ENCODE measurements around the gene FAM168A. TPM values are rescaled to one million over a fixed set of nuclear protein-coding genes. Genes with fewer than 3 reads are reported as not detected.

Gene FAM168A
- total and polyA plus RNA-seq, 9 of the 15 experiments (the other 6 are each of a cell fraction or from before 2014, with no cell fraction given) = 0.44 to 7.2 (median 2.9) TPM

GRCh38 chr11:73361953-73362776 lies 235.7 kb downstream of the FAM168A start (continued):
- TF ChIP-seq SP1 (CRISPR knock-in tag; IDR thresholded peaks at IDR 0.05) (peak; percentile 88), PTTG1 (tag; IDR thresholded peaks at IDR 0.05; ENCODE audit: low read depth) (no peak), SMAD3 (CRISPR knock-in tag; conservative IDR thresholded peaks at IDR 0.05) (no peak), SIN3A (IDR thresholded peaks at IDR 0.05; ENCODE audit: borderline replicate concordance in 2 of 2, control insufficient read depth in 1 of 2, low read depth in 2 of 2, low read length in 2 of 2) (peak in 1 of 2 experiments; percentile 14; a peak in 1 of 4 replicates), PTBP1 (IDR thresholded peaks at IDR 0.05; ENCODE audit: low read depth, low read length) (no peak), ZNF444 (CRISPR knock-in tag; IDR thresholded peaks at IDR 0.05) (no peak), RBM14 (IDR thresholded peaks at IDR 0.05; ENCODE audit: borderline replicate concordance, insufficient read depth, low read depth, low read length) (no peak), ZNF395 (CRISPR knock-in tag; IDR thresholded peaks at IDR 0.05) (no peak), THRA (IDR thresholded peaks at IDR 0.05) (no peak), SMARCC2 (IDR thresholded peaks at IDR 0.05; ENCODE audit: low read depth) (no peak), ATF1 (CRISPR knock-in tag; IDR thresholded peaks at IDR 0.05) (no peak), ATF1 (tag; IDR thresholded peaks at IDR 0.05) (peak; percentile 16; the same call in 1 of the 2 replicates), ETV5 (CRISPR knock-in tag; IDR thresholded peaks at IDR 0.05; ENCODE audit: low read depth) (no peak), TGIF2 (CRISPR knock-in tag; IDR thresholded peaks at IDR 0.05) (no peak), KDM4B (IDR thresholded peaks at IDR 0.05; ENCODE audit: borderline replicate concordance in 2 of 2, low read depth in 1 of 2) (no peak), NR3C1 (CRISPR knock-in tag; IDR thresholded peaks at IDR 0.05) (no peak), ZNF77 (CRISPR knock-in tag; IDR thresholded peaks at IDR 0.05) (no peak), ZNF174 (CRISPR knock-in tag; IDR thresholded peaks at IDR 0.05) (no peak)
- TF ChIP-seq, protein P1, sequence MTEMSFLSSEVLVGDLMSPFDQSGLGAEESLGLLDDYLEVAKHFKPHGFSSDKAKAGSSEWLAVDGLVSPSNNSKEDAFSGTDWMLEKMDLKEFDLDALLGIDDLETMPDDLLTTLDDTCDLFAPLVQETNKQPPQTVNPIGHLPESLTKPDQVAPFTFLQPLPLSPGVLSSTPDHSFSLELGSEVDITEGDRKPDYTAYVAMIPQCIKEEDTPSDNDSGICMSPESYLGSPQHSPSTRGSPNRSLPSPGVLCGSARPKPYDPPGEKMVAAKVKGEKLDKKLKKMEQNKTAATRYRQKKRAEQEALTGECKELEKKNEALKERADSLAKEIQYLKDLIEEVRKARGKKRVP (CRISPR knock-in tag; IDR thresholded peaks at IDR 0.05) = no peak
- TF ChIP-seq, protein P2, sequence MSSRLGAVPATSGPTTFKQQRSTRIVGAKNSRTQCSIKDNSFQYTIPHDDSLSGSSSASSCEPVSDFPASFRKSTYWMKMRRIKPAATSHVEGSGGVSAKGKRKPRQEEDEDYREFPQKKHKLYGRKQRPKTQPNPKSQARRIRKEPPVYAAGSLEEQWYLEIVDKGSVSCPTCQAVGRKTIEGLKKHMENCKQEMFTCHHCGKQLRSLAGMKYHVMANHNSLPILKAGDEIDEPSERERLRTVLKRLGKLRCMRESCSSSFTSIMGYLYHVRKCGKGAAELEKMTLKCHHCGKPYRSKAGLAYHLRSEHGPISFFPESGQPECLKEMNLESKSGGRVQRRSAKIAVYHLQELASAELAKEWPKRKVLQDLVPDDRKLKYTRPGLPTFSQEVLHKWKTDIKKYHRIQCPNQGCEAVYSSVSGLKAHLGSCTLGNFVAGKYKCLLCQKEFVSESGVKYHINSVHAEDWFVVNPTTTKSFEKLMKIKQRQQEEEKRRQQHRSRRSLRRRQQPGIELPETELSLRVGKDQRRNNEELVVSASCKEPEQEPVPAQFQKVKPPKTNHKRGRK (tag; IDR thresholded peaks at IDR 0.05) = no peak
- TF ChIP-seq, protein P3, sequence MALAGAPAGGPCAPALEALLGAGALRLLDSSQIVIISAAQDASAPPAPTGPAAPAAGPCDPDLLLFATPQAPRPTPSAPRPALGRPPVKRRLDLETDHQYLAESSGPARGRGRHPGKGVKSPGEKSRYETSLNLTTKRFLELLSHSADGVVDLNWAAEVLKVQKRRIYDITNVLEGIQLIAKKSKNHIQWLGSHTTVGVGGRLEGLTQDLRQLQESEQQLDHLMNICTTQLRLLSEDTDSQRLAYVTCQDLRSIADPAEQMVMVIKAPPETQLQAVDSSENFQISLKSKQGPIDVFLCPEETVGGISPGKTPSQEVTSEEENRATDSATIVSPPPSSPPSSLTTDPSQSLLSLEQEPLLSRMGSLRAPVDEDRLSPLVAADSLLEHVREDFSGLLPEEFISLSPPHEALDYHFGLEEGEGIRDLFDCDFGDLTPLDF (CRISPR knock-in tag; IDR thresholded peaks at IDR 0.05) = no peak
